IPS DF 19.7 (cell line): ENCODE results near the gene GSS.
A peak's percentile ranks its signal among the peaks of the same experiment; 100 is the strongest.

Experiments
- DNase-seq: peaks from one replicate; pipeline ENCODE4 v3.0.0-alpha.2; 2013; ENCODE audit warnings: low read depth, low spot score

GSS gene

DNA sequence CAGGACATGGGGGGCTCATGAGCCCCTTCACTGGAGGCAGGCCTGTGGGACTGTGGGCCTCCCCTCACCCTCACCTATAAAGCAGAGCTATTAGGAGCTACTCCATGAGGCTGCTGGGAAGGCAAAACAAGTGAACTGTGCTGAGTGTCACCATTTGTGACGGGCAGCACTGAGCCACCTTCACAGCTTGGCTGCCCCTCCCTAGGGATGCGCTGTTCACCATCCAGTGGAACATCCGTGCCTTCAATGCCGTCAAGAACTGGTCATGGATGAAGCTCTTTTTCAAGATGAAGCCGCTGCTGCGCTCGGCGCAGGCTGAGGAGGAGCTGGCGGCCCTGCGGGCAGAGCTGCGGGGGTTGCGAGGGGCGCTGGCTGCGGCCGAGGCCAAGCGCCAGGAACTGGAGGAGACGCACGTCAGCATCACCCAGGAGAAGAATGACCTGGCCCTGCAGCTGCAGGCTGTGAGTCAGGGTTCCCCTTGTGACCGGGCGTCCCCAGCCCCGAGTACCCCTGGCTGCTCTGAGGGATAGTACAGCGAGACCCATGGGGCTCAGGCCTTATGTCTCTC lies 38.4 kb upstream of the GSS start:
- DNase-seq = no peak

DNA sequence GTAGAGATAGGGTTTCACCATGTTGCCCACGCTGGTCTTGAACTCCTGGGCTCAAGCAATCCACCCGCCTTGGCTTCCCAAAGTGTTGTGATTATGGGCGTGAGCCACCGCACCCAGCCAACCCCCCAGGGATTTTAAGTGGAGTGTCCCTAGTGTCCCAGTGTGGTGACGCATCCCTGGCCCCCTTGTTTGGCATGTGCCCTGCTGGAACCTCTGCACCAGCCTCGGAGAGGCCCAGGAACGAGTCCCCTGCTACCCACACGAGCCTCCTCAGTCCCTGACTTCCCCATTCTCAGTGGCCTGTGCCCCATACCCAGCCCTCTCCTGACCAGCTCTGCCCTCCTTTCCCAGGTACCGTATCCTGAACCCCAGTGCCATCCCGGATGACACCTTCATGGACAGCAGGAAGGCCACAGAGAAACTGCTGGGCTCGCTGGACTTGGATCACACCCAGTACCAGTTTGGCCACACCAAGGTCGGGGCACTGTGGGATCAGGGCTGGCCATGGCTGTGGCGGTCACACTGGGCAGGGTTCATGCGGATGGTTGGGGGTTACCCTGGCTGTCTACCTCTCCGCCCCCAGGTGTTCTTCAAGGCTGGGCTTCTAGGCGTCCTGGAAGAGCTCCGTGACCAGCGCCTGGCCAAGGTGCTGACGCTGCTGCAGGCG lies 37.3 kb upstream of the GSS start:
- DNase-seq = no peak

GRCh38 chr20:34990661-34991214 lies 35.1 kb upstream of the GSS start:
- no peak for DNase-seq

DNA sequence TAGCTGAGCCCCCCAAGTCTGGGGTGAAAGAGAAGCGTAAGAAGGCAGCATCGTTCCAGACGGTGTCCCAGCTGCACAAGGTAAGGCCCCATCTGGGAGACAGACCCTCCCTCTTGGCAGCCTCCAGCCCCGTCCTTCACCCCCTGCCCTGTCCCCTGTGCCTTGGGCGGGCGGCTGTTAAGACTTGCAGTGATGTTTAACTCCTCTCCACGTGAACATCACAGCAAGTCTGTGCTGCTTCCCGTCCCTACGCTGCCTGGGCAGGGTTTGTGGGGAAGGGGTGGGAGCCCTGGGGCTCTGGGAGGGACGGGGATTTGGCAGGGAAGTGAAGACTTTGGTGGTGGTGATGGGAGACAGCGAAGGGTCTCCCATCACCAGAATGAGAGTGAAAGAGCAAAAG lies 34.6 kb upstream of the GSS start:
- DNase-seq = no peak

- no peak for DNase-seq
These were observed 34.1 kb upstream of the GSS start for GRCh38 chr20:34989670-34990069.

- no peak for DNase-seq
These were observed 33.5 kb upstream of the GSS start for GRCh38 chr20:34989118-34989517.

- DNase-seq = no peak
These were observed 32.6 kb upstream of the GSS start for GRCh38 chr20:34988191-34988540.

- no peak for DNase-seq
These were observed 31.9 kb upstream of the GSS start for GRCh38 chr20:34987288-34988190.

GRCh38 chr20:34986311-34987287 lies 31.0 kb upstream of the GSS start:
- DNase-seq = no peak

GRCh38 chr20:34985461-34986310 lies 30.1 kb upstream of the GSS start:
- DNase-seq = no peak

DNA sequence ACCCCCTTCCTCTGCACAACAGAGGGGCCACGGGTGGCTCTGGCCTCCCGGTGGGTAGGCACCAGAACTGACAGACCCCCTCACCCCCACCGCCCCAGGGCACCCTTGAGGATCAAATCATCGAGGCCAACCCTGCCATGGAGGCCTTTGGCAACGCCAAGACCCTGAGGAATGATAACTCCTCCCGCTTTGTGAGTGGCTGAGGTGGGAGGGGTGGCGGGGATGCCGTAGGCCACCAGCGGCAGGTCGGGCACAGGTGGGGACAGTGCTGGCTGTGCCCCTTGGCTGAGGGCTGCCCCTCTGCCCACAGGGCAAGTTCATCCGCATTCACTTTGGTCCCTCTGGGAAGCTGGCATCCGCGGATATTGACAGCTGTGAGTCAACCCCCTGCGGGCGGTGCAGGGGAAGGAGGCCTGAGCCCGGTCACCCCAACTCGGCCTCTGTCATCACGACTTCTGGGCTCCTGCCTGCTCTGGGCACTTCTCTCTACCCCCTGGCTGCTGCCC lies 29.2 kb upstream of the GSS start:
- no peak for DNase-seq

DNA sequence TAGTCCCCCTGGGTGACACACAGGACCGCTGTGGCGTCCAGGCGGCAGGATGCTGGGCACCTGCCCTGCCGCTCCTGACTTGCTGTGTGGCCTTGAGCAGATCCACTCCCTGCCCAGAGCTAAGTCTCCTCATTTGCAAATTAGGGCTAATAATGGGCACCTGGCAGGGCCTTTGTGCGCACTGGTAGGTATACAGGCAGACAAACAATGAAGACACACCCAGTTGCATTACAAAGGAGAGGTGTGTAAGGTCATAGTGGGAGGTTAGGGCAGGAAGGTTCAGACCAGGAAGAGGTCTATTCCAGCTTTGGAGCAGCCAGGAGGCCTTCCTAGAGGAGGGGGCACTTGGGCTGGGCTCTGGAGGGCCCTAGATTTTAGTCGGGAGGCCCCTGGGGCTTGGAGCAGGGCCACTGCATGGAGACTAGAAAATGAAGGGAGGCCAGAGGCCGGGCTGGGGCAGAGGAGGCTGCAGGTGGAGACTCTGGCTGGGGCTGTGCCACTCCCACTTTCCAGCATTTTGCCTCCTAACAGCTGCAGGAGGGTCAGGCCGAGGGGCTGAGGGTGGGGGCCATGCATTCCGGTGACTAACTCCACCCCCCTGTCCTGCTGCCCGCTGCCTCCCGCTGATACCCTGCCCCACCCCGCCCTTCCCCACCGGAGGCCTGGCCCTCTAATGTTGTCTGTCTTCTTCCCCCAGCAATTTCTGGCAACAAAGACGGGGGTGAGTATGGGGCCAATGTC lies 28.6 kb upstream of the GSS start:
- peak; percentile 85 for DNase-seq

DNA sequence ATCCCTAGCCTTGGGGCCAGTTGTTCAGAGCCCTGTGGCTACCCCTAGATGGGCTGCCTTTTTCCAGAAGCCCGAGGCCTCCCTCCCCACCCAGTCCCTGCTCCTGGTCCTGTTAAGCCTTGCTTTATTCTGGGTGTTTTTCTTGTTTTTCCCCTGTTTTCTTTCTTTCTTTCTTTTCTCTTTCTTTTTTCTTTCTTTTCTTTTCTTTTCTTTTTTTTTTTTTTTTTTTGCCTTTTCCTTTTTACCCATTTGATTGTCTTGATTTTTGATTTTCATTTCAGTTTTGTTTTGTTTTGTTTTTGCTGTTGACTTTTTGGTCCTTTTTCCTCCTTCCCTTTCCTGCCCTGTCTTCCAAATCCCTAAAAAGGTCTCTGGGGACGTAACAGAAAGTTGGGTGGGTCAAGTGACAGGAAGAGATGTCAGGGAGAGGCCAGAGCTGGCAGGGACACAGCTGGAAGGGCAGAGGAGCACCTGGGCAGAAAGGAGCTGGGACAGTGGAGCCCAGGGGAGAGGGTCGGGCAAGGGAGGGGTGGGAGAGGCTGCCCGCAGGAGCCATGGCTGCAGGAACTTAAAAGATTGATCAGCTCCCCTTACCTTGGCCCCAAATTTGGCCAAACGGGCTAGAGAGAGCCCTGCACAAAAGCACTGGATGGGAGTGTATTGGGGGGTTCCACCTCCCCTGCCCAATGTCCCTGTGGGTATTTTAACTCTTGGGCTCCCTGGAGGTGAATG lies 27.6 kb upstream of the GSS start:
- DNase-seq = no peak

DNA sequence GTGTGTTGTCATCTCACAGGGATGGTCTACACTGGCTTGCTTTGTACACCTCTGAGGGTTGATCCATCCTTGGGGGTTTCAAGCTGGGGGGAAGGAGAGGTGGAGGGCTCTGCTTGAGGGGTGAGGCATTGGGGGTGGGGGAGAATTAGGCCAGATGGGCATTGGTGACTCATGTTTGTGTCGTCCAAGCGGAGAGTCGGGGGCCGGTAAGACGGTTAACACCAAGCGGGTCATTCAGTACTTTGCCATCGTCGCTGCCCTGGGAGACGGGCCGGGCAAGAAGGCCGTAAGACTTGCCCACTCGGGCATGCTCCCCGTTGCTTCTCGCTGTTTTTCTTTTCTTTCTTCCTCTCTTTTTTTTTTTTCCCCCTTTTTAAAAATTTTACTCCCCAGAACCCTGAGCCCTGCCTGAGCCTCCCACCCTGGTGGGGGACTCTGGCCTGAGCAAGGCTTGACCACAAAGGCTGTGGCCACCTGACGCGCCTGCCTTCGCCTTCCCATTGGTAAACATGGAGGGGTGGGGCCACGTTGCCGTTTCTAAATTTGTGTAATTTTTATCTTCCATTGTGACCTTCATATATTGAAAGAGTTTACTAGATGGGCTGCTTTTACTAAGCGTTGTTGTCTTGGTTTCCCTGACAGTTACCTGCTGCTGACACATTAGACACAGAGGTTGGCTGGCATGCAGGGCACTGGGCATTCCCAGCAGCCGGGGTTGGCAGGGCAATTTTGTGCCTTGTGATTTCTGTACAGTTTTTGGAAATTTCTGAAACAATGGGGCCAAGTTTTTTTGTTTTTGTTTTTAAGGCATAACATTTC lies 26.9 kb upstream of the GSS start:
- DNase-seq = no peak

DNA sequence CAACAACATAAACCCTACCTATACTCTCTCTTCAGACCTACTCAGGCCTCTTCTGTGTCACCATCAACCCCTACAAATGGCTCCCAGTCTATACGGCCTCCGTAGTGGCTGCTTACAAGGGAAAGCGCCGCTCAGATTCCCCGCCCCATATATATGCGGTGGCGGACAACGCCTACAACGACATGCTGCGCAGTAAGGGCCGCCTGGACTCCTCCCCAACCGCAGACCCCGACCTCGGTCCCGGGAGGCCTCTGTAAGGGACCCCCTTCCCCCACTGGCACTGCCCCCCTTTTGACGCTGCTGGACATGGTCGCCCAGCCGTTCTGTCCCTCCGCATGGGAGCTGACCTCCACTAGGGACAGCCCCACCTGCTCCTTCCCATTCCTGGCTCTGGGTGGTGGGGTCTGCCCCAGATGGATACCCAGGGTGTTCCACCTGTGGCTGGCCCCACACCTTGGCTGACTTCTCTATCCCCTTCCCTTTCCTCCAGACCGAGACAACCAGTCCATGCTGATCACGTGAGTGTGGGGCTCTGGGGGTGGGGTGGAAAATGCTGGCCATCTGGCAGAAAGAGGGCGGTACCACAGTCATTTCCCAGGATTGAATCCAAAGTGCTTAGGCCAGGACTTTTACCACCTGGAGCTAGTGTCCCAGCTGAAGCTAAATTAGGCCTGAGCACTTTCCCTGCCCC lies 25.1 kb upstream of the GSS start:
- DNase-seq = no peak

GRCh38 chr20:34979366-34980153 lies 24.0 kb upstream of the GSS start:
- DNase-seq = no peak
